HG03520 (cell line): ENCODE results near the gene KIF13A.
"Not testable (repeated sequence)": the region's sequence is repeated elsewhere in the genome, so short reads cannot be mapped to it uniquely, and the experiment has no call there.

ENCODE experiments used
- ATAC-seq: cut with Tn5 transposase; IDR thresholded peaks from one replicate; pipeline ENCODE4 v1.9.1; 2021; ENCODE audit warnings: mild to moderate bottlenecking, moderate library complexity; ENCODE audit not compliant: unreplicated experiment

The KIF13A gene

GRCh38 chr6:17740559-17741220, 246.7 kb downstream of the KIF13A start:
- no peak for ATAC-seq

- ATAC-seq = no peak
Observed at GRCh38 chr6:17737704-17738252, 249.7 kb downstream of the KIF13A start.

GRCh38 chr6:17735311-17735710, 252.1 kb downstream of the KIF13A start:
- ATAC-seq = not testable (repeated sequence)

- ATAC-seq = no peak
Observed at GRCh38 chr6:17730078-17730704, 257.2 kb downstream of the KIF13A start.

GRCh38 chr6:17729223-17730077, 258.0 kb downstream of the KIF13A start:
- ATAC-seq = no peak

- ATAC-seq = no peak
Observed at GRCh38 chr6:17728551-17729222, 258.7 kb downstream of the KIF13A start.

- ATAC-seq = no peak
Observed at GRCh38 chr6:17725083-17725482, 262.4 kb downstream of the KIF13A start.

GRCh38 chr6:17724341-17724740, 263.1 kb downstream of the KIF13A start:
- ATAC-seq = no peak

- ATAC-seq = no peak
Observed at GRCh38 chr6:17721671-17722070, 265.8 kb downstream of the KIF13A start.

- ATAC-seq = no peak
Observed at GRCh38 chr6:17719323-17720041, 268.0 kb downstream of the KIF13A start.

- no peak for ATAC-seq
Observed at GRCh38 chr6:17716221-17716620, 271.2 kb downstream of the KIF13A start.

GRCh38 chr6:17714879-17715851, 272.3 kb downstream of the KIF13A start:
- peak; percentile 91 for ATAC-seq

- ATAC-seq = no peak
Observed at GRCh38 chr6:17714177-17714576, 273.3 kb downstream of the KIF13A start.

GRCh38 chr6:17712576-17712975, 274.9 kb downstream of the KIF13A start:
- ATAC-seq = no peak

- no peak for ATAC-seq
Observed at GRCh38 chr6:17710331-17710730, 277.1 kb downstream of the KIF13A start.

- ATAC-seq = no peak
Observed at GRCh38 chr6:17709476-17709875, 278.0 kb downstream of the KIF13A start.
